Kidney epithelial cell (primary cell): Measurements from ENCODE around the gene CHST11. TPM values are rescaled to one million over a fixed set of nuclear protein-coding genes. Genes with fewer than 3 reads are reported as not detected.

Source experiments
- DNase-seq: peaks from one replicate; pipeline ENCODE4 v3.0.0-alpha.2; 2010; ENCODE audit warnings: low read depth
- H3K27me3 ChIP-seq: 2 replicates; pipeline ENCODE4 v1.6.0; 2011; ENCODE audit warnings: low read length; ENCODE audit not compliant: control insufficient read depth, insufficient read depth
- H3K36me3 ChIP-seq: 2 replicates; pipeline ENCODE4 v1.5.1; 2011; ENCODE audit warnings: low read length; ENCODE audit not compliant: control insufficient read depth, insufficient read depth
- H3K4me3 ChIP-seq: 2 replicates; pipeline ENCODE4 v1.5.1; 2011; ENCODE audit warnings: low read depth, mild to moderate bottlenecking, control low read depth, low read length
- CTCF ChIP-seq: IDR thresholded peaks from 2 replicates; pipeline ENCODE4 v1.5.1; 2011; ENCODE audit warnings: mild to moderate bottlenecking, moderate library complexity, low read length, control low read depth, inconsistent platforms; ENCODE audit not compliant: insufficient read depth, poor library complexity, severe bottlenecking
- total RNA-seq: library from RNA; depleted of rRNA; stranded (reverse); fragments of >200 nt; gene quantifications from 2 replicates; pipeline ENCODE4 v1.2.3, GENCODE V29; 2015

CHST11 gene
- total RNA-seq, 1 donor from 2014 or later: 32.6 TPM

DNA sequence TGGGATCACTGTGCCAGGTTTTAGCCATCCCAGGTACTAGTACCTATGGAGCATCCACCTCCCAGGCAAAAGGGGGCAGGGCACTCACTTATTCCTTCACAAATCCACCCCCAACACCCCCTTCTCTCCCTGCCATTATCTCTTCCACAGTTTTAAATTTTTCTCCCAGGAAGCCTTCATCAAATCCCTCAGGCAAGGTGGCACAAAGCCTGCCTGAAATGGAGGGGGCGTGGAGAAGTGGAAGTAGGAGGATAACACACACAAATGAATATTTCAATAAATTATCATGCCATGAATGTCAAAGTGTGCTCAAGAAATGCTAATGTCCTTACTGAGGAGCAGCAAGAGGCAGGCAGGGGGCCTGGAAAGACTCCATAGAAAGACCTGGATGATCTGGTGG is 4.7 kb upstream of the CHST11 start:
- TF ChIP-seq CTCF: no peak
- no peak overlapping the region for H3K4me3 ChIP-seq
- H3K27me3 ChIP-seq: no peaks in the 10 kb centered on the region
- no peaks in the 10 kb centered on the region for H3K36me3 ChIP-seq
- no peak for DNase-seq

- Histone ChIP-seq H3K4me3 (no peak overlapping the region), H3K36me3 (no peaks in the 10 kb centered on the region), H3K27me3 (no peaks in the 10 kb centered on the region)
- no peak for TF ChIP-seq CTCF
- DNase-seq: no peak
Observed at GRCh38 chr12:104453133-104453532, 3.6 kb upstream of the CHST11 start.

DNA sequence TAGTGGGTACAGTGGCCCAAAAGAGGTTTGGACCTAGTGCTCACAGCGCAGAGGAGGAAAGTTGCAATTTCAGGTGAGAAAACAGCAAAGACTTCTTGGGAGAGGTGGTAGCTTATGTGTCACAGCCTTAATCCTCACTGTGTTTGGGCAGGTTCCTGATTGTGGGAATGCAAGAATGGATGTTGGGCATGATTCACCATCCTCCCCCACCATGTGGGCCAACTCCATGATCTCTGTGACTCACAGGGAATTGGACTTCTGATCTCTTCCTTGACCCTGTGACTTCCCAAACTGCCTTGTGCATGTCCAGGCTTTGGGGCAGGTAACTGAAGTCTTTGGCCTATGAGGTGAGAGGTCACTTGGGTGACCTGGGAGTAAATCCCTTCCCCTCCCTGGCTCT is 1.8 kb upstream of the CHST11 start:
- no peak for TF ChIP-seq CTCF
- H3K27me3 ChIP-seq: no peaks in the 10 kb centered on the region
- H3K4me3 ChIP-seq: no peak overlapping the region
- no peaks in the 10 kb centered on the region for H3K36me3 ChIP-seq
- DNase-seq: peak; percentile 83

GRCh38 chr12:104455578-104456416 is 951 bp upstream of the CHST11 start:
- no peak for DNase-seq
- no peak for TF ChIP-seq CTCF

GRCh38 chr12:104456950-104457745 is 400 bp downstream of the CHST11 start:
- no peak for DNase-seq
- H3K4me3 ChIP-seq: peak overlapping the region; percentile 63
- H3K36me3 ChIP-seq: no peaks in the 10 kb centered on the region
- peak; percentile 64 for TF ChIP-seq CTCF
- no peaks in the 10 kb centered on the region for H3K27me3 ChIP-seq

More at GRCh38 chr12:104455578-104456416, 951 bp upstream of the CHST11 start:
- Histone ChIP-seq H3K36me3 (no peaks in the 10 kb centered on the region), H3K4me3 (peak overlapping the region; percentile 63), H3K27me3 (no peaks in the 10 kb centered on the region)
